ENCODE measurements around the gene RBMS2.
"Not testable (repeated sequence)": the region's sequence is repeated elsewhere in the genome, so short reads cannot be mapped to it uniquely, and the experiment has no call there.

RBMS2 gene

DNA sequence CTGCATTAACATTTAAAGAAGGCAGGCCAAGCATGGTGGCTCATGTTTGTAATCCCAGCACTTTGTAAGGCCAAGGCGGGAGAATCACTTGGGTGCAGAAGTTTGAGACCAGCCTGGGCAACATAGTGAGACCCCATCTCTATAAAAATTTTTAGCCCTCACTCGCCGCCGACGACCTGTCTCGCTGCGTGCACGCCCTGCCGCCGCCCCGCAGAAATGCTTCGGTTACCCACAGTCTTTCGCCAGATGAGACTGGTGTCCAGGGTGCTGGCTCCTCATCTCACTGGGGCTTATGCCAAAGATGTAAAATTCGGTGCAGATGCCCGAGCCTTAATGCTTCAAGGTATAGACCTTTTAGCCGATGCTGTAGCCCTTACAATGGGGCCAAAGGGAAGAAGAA is 10.8 kb upstream of the RBMS2 start:
- Histone ChIP-seq H3K36me3 (ENCODE audit: insufficient read depth, low read length) (no peaks in the 10 kb centered on the region), H3K9ac (ENCODE audit: insufficient read length) (no peak overlapping the region), H3K9me3 (ENCODE audit: low read depth, low read length) (no peaks in the 10 kb centered on the region), H3K4me3 (no peak overlapping the region), H3K27ac (no peak overlapping the region)
- DNase-seq (ENCODE audit: low read depth, low spot score): no peak
- no peak for TF ChIP-seq EZH2 (IDR thresholded peaks at IDR 0.05)
- TF ChIP-seq FOXP2 (optimal IDR thresholded peaks at IDR 0.05; ENCODE audit: control extremely low read depth, extremely low read length, insufficient read depth): no peak
- no peak for TF ChIP-seq POLR2AphosphoS5 (IDR thresholded peaks at IDR 0.05; ENCODE audit: borderline replicate concordance, low read depth, low read length)

- not testable (repeated sequence) for H3K9me3 ChIP-seq (ENCODE audit: low read depth, low read length); H3K36me3 ChIP-seq (ENCODE audit: insufficient read depth, low read length); H3K4me3 ChIP-seq; H3K9ac ChIP-seq (ENCODE audit: insufficient read length); H3K27ac ChIP-seq; DNase-seq (ENCODE audit: low read depth, low spot score)
These were observed 7.7 kb upstream of the RBMS2 start for GRCh38 chr12:56514014-56514318.

- Histone ChIP-seq H3K27ac (no peak overlapping the region), H3K9me3 (ENCODE audit: low read depth, low read length) (no peaks in the 10 kb centered on the region), H3K9ac (ENCODE audit: insufficient read length) (no peak overlapping the region), H3K36me3 (ENCODE audit: insufficient read depth, low read length) (no peaks in the 10 kb centered on the region), H3K4me3 (no peak overlapping the region)
- TF ChIP-seq FOXP2 (optimal IDR thresholded peaks at IDR 0.05; ENCODE audit: control extremely low read depth, extremely low read length, insufficient read depth) (no peak), EZH2 (IDR thresholded peaks at IDR 0.05) (no peak), POLR2AphosphoS5 (IDR thresholded peaks at IDR 0.05; ENCODE audit: borderline replicate concordance, low read depth, low read length) (no peak)
- DNase-seq (ENCODE audit: low read depth, low spot score): no peak
These were observed 3.8 kb upstream of the RBMS2 start for GRCh38 chr12:56517854-56518253.

DNA sequence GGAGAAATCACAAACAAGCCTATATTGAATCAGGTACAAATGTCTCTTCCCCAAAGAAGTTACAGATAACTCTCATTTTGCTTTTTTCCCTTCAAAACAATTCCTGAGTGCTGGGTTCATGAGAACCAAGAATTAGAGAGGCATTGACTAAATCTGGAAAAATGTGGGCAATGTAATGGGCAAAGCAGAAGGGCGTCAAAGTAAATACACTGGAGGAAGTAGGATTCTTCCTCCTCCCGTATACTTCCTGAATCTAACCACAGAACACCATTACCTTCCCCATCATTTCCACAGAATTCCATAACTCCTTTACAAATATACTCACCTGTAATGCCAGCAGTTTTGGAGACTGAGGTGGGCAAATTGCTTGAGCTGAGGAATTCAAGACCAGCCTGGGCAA is 3.0 kb upstream of the RBMS2 start:
- Histone ChIP-seq H3K27ac (no peak overlapping the region), H3K9ac (ENCODE audit: insufficient read length) (no peak overlapping the region)
- DNase-seq (ENCODE audit: low read depth, low spot score): no peak

GRCh38 chr12:56520048-56520447 is 1.6 kb upstream of the RBMS2 start:
- no peaks in the 10 kb centered on the region for H3K36me3 ChIP-seq (ENCODE audit: insufficient read depth, low read length)
- no peak overlapping the region for H3K9ac ChIP-seq (ENCODE audit: insufficient read length)
- peak overlapping the region; percentile 84 for H3K27ac ChIP-seq
- 0 out of 2 replicates have a peak overlapping the region, but pooled peaks have one; percentile 23 for H3K4me3 ChIP-seq
- no peaks in the 10 kb centered on the region for H3K9me3 ChIP-seq (ENCODE audit: low read depth, low read length)
- no peak for TF ChIP-seq FOXP2 (optimal IDR thresholded peaks at IDR 0.05; ENCODE audit: control extremely low read depth, extremely low read length, insufficient read depth)
- no peak for DNase-seq (ENCODE audit: low read depth, low spot score)

More for the DNA sequence above, 3.0 kb upstream of the RBMS2 start:
- no peaks in the 10 kb centered on the region for H3K9me3 ChIP-seq (ENCODE audit: low read depth, low read length)
- no peak overlapping the region for H3K4me3 ChIP-seq
- H3K36me3 ChIP-seq (ENCODE audit: insufficient read depth, low read length): no peaks in the 10 kb centered on the region
- TF ChIP-seq FOXP2 (optimal IDR thresholded peaks at IDR 0.05; ENCODE audit: control extremely low read depth, extremely low read length, insufficient read depth) (no peak), POLR2AphosphoS5 (IDR thresholded peaks at IDR 0.05; ENCODE audit: borderline replicate concordance, low read depth, low read length) (no peak), EZH2 (IDR thresholded peaks at IDR 0.05) (no peak)

DNA sequence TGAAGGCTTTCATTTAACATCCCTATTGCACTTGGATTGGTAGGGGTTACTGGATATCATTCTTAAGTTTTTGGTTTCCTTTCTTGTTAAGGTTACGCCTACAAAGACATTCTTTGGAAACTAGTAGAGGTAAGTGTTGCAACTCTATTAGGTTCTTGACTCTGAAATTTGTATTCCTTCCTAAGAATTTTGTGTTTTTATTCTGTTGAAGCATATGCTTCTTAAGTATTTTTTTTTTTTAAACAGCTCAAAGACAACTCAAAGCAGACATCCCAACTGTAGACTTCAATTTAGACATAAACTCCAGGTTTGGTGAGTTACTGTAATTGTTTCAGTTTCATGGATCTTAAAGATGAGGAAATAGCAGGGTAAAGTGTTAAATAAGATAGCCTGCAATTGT is 1.1 kb upstream of the RBMS2 start:
- no peaks in the 10 kb centered on the region for H3K9me3 ChIP-seq (ENCODE audit: low read depth, low read length)
- no peak for DNase-seq (ENCODE audit: low read depth, low spot score)
- H3K4me3 ChIP-seq: 0 out of 2 replicates have a peak overlapping the region, but pooled peaks have one; percentile 23
- peak overlapping the region; percentile 84 for H3K27ac ChIP-seq
- TF ChIP-seq POLR2AphosphoS5 (IDR thresholded peaks at IDR 0.05; ENCODE audit: borderline replicate concordance, low read depth, low read length) (no peak), FOXP2 (optimal IDR thresholded peaks at IDR 0.05; ENCODE audit: control extremely low read depth, extremely low read length, insufficient read depth) (no peak), EZH2 (IDR thresholded peaks at IDR 0.05) (no peak)
- H3K36me3 ChIP-seq (ENCODE audit: insufficient read depth, low read length): no peaks in the 10 kb centered on the region
- no peak overlapping the region for H3K9ac ChIP-seq (ENCODE audit: insufficient read length)

DNA sequence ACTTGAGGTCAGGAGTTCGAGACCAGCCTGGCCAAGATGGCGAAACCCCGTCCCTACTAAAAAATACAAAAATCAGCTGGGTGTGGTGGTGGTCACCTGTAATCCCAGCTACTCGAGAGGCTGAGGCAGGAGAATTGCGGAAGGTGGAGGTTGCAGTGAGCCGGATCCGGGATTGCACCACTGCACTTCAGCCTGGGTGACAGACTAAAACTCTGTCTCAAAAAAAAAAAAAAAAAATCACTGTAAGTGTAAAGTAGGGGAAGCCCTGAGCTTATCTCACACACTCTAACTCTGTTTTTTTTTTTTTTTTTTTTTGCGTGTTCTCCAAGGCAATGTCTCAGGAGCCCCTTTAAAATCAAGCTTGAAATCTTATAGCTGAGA is 421 bp upstream of the RBMS2 start:
- TF ChIP-seq FOXP2 (optimal IDR thresholded peaks at IDR 0.05; ENCODE audit: control extremely low read depth, extremely low read length, insufficient read depth) (no peak), POLR2AphosphoS5 (IDR thresholded peaks at IDR 0.05; ENCODE audit: borderline replicate concordance, low read depth, low read length) (no peak), EZH2 (IDR thresholded peaks at IDR 0.05) (no peak)
- no peak for DNase-seq (ENCODE audit: low read depth, low spot score)
- Histone ChIP-seq H3K36me3 (ENCODE audit: insufficient read depth, low read length) (no peaks in the 10 kb centered on the region), H3K27ac (peak overlapping the region; percentile 84), H3K9me3 (ENCODE audit: low read depth, low read length) (no peaks in the 10 kb centered on the region), H3K4me3 (peak overlapping the region; percentile 95), H3K9ac (ENCODE audit: insufficient read length) (peak overlapping the region; percentile 68)

- no peak for DNase-seq (ENCODE audit: low read depth, low spot score)
- Histone ChIP-seq H3K9ac (ENCODE audit: insufficient read length) (peak overlapping the region; percentile 93), H3K9me3 (ENCODE audit: low read depth, low read length) (no peaks in the 10 kb centered on the region), H3K4me3 (peak overlapping the region; percentile 95), H3K36me3 (ENCODE audit: insufficient read depth, low read length) (no peaks in the 10 kb centered on the region), H3K27ac (peak overlapping the region; percentile 93)
- no peak for TF ChIP-seq FOXP2 (optimal IDR thresholded peaks at IDR 0.05; ENCODE audit: control extremely low read depth, extremely low read length, insufficient read depth)
- no peak for TF ChIP-seq POLR2AphosphoS5 (IDR thresholded peaks at IDR 0.05; ENCODE audit: borderline replicate concordance, low read depth, low read length)
- TF ChIP-seq EZH2 (IDR thresholded peaks at IDR 0.05): no peak
These were observed 982 bp downstream of the RBMS2 start for GRCh38 chr12:56522411-56523193.

GRCh38 chr12:56528846-56529245 is 7.2 kb downstream of the RBMS2 start:
- H3K4me3 ChIP-seq: no peak overlapping the region
- H3K9ac ChIP-seq (ENCODE audit: insufficient read length): no peak overlapping the region
- H3K36me3 ChIP-seq (ENCODE audit: insufficient read depth, low read length): no peaks in the 10 kb centered on the region

More at GRCh38 chr12:56528846-56529245, 7.2 kb downstream of the RBMS2 start:
- no peak for DNase-seq (ENCODE audit: low read depth, low spot score)
- no peak for TF ChIP-seq POLR2AphosphoS5 (IDR thresholded peaks at IDR 0.05; ENCODE audit: borderline replicate concordance, low read depth, low read length)
- TF ChIP-seq FOXP2 (optimal IDR thresholded peaks at IDR 0.05; ENCODE audit: control extremely low read depth, extremely low read length, insufficient read depth): no peak
- TF ChIP-seq EZH2 (IDR thresholded peaks at IDR 0.05): no peak
- H3K9me3 ChIP-seq (ENCODE audit: low read depth, low read length): no peaks in the 10 kb centered on the region
- no peak overlapping the region for H3K27ac ChIP-seq
